Tibial nerve (tissue), 4 donors: Measurements from ENCODE around the gene SLC10A4.

ENCODE experiments used
- CTCF ChIP-seq, 5 experiments: fragments of 200-600 bp in 3 of 5; fragments of 450-650 bp in 2 of 5; sonication (generic) in 3 of 5; IDR thresholded peaks; one replicate each; pipeline ENCODE4 v1.5.1; 2016 to 2019; ENCODE audit warnings: antibody characterized with exemption in 5 of 5, mild to moderate bottlenecking in 3 of 5, moderate library complexity in 2 of 5
- EP300 ChIP-seq, 2 donors: sonication (generic); formaldehyde crosslinking; IDR thresholded peaks; one replicate each; pipeline ENCODE4 v1.6.1; 2017; ENCODE audit warnings: antibody characterized with exemption in 2 of 2, mild to moderate bottlenecking in 1 of 2
- POLR2A ChIP-seq, 2 donors: fragments of 450-650 bp; IDR thresholded peaks; one replicate each; pipeline ENCODE4 v1.6.1; 2017; ENCODE audit warnings: antibody characterized with exemption in 2 of 2, mild to moderate bottlenecking in 2 of 2, moderate library complexity in 2 of 2

DNA sequence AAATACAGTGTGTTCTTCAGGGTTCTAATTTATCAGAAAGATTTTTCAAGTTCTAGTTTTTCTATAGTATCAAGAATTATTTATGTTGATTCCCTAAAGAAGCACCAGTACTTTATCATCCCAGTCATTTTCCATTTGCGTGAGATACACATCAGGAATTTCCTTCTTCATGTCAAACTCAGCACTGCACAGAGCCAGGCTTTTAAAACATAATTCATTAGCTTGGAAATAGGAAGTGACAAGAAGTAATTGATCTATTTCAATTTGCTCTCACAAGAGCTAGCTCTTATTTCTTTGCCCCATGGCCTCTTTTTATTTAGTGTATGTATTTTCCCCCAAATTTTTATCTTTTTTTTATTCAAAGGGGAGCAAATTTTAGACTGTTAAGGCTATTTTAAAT, 13.0 kb upstream of the SLC10A4 start:
- TF ChIP-seq CTCF (IDR thresholded peaks at IDR 0.05) (no peak), POLR2A (IDR thresholded peaks at IDR 0.05) (no peak), EP300 (IDR thresholded peaks at IDR 0.05) (no peak)
